ENCODE results near the gene PRCP.
A peak's percentile ranks its signal among the peaks of the same experiment; 100 is the strongest.

The PRCP gene

GRCh38 chr11:82901922-82902485 lies 1.8 kb upstream of the PRCP start:
- ChIA-PET POLR2A (interaction anchor here (0.6 to 1.6 kb wide), 4 partner anchors 9 to 255 kb away, joined by 3 to 6 read pairs (median 4); partner anchors contain the start of gene PCF11), CTCF (interaction anchor here (0.8 to 3.0 kb wide), 11 partner anchors 10 to 914 kb away, joined by 3 to 18 read pairs (median 3); no protein-coding TSS in a partner anchor)
- no peak for DNase-seq (ENCODE audit: extremely low spot score)
- TF ChIP-seq CTCF (IDR thresholded peaks at IDR 0.05; ENCODE audit: control extremely low read depth, extremely low read depth, low read depth, missing control alignments), result no peak

- no peak for TF ChIP-seq CTCF (IDR thresholded peaks at IDR 0.05; ENCODE audit: control extremely low read depth, extremely low read depth, low read depth, missing control alignments)
- CTCF ChIA-PET, result interaction anchor here (0.8 to 3.0 kb wide), 14 partner anchors 9 to 914 kb away, joined by 3 to 18 read pairs (median 3); no protein-coding TSS in a partner anchor
Measured at GRCh38 chr11:82901165-82901921, 1.1 kb upstream of the PRCP start, which contains the start of gene DDIAS. Gene DDIAS (plus strand): TSS chr11:82901736. CDS start chr11:82914739, 13,003 bp downstream.

GRCh38 chr11:82899957-82900276 lies 313 bp downstream of the PRCP start:
- TF ChIP-seq CTCF (IDR thresholded peaks at IDR 0.05; ENCODE audit: control extremely low read depth, extremely low read depth, low read depth, missing control alignments), result no peak
- ChIA-PET CTCF (interaction anchor here (0.7 to 3.0 kb wide), 11 partner anchors 8 to 922 kb away, joined by 3 to 18 read pairs (median 4); no protein-coding TSS in a partner anchor), POLR2A (interaction anchor here (0.7 to 1.0 kb wide), 2 partner anchors 63 to 294 kb away, joined by 4 to 6 read pairs; partner anchors contain the start of gene ANKRD42)
- no peak for DNase-seq (ENCODE audit: extremely low spot score)

More at GRCh38 chr11:82901165-82901921, 1.1 kb upstream of the PRCP start, which contains the start of gene DDIAS:
- peak; percentile 91 for DNase-seq (ENCODE audit: extremely low spot score)
- POLR2A ChIA-PET, result interaction anchor here (0.6 to 1.6 kb wide), 5 partner anchors 10 to 292 kb away, joined by 3 to 6 read pairs (median 4); partner anchors contain the start of genes ANKRD42 and PCF11

- POLR2A ChIA-PET, result no interaction called here
- DNase-seq (ENCODE audit: extremely low spot score), result no peak
- TF ChIP-seq CTCF (IDR thresholded peaks at IDR 0.05; ENCODE audit: control extremely low read depth, extremely low read depth, low read depth, missing control alignments), result no peak
- CTCF ChIA-PET, result interaction anchor here (1.2 to 3.0 kb wide), 5 partner anchors 24 to 351 kb away, joined by 3 to 18 read pairs (median 5); no protein-coding TSS in a partner anchor
Measured at GRCh38 chr11:82899186-82899820, 927 bp downstream of the PRCP start.

- no peak for DNase-seq (ENCODE audit: extremely low spot score)
- ChIA-PET CTCF (interaction anchor here (1.3 kb wide), 1 partner anchor 29 kb away, joined by 3 read pairs; no protein-coding TSS in a partner anchor), POLR2A (no interaction called here)
- TF ChIP-seq CTCF (IDR thresholded peaks at IDR 0.05; ENCODE audit: control extremely low read depth, extremely low read depth, low read depth, missing control alignments), result no peak
Measured at GRCh38 chr11:82898241-82898640, 2.0 kb downstream of the PRCP start.

GRCh38 chr11:82896183-82896582 lies 4.0 kb downstream of the PRCP start:
- TF ChIP-seq CTCF (IDR thresholded peaks at IDR 0.05; ENCODE audit: control extremely low read depth, extremely low read depth, low read depth, missing control alignments), result no peak
- no peak for DNase-seq (ENCODE audit: extremely low spot score)
- ChIA-PET CTCF (interaction anchor here (0.8 to 1.8 kb wide), 4 partner anchors 29 to 396 kb away, joined by 3 to 9 read pairs (median 5); no protein-coding TSS in a partner anchor), POLR2A (no interaction called here)
